HG03442 (cell line): ENCODE data around the gene UCK2.

Experiments used
- ATAC-seq: cut with Tn5 transposase; IDR thresholded peaks from one replicate; pipeline ENCODE4 v1.9.1; 2021; ENCODE audit warnings: mild to moderate bottlenecking, moderate library complexity; ENCODE audit not compliant: unreplicated experiment

The UCK2 gene

DNA sequence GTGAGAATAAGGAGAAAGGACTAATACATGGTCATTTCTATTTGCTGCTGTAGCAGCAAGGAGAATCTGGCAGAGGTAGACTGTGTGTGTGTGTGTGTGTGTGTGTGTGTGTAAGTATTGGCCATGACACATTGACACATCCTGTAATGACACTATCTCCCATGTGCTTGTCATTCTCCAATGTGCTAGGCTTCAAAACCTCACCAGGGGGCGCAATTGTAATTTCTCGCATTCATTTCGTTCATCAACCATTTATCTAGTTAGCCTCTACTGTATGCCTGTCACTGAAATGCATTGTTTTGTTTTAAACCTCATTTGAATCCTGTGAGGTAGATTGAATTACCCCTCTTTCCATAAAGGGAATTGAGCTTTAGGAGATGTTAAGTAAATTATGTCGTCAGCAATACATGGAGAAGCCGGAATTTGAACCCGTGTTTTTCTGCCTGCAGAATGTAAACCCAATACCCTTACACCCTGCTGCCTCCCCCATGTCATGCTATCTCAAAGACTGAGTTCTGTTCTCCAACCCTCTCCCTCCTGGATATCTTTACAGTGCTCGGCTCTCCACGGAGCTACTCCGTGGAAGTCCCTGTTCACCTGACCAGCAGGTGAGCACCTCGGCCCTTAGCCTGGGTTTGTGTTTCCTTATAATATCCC lies 100.8 kb downstream of the UCK2 start:
- peak; percentile 57 for ATAC-seq

DNA sequence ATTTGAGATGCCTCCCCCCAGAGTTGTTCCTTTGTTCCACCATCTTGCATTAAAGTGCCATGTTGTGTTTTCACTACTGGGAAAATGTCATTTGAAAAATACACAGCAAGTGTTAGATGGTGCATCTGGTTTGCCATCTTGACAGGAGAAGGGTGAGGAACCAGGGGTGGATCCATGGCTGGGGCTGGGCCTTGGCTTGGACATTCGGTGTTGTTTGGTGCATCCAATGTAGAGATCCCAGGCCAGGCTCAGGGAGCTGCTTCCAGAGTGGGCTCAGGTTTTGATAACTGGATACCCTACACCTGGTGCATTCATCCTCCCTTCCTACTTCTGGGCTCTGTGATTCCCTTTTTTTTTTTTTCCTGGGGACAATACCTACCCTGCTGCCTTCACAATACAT lies 103.5 kb downstream of the UCK2 start:
- no peak for ATAC-seq

DNA sequence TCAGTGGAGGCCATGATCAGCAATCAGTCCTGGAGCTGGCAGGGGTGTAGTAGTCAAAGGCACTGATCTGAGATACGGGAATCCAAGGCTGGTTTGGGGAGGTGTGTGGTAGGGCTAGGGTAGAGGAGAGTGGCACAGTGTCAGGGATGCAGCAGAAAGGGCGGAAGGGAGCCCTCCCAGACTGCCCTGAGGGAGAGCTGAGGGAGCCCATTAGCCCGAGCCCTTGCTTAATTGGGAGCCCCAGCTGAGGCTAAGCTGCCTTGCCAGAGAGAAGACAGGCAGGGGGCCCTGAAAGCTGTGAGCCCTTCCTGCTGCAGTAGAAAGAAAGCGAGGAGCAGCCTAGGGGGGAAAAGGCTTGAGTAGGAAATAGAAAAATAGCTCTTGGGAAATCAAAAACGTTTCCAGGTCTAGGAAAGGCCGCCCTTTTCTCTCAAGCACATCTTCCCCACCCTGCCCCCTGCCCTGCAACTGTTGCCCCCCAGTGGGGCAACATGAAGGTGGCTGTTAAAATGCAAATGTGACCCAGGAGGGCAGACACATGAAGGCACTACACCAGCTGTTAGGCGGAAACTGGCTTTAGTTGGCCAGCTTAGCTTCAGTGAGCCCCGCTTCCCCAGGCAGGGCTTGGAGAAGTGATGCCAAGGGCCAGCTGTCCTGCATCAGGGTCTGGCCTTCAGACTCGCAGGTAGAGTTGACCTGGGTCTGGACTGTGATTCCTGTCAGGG lies 106.2 kb downstream of the UCK2 start:
- ATAC-seq, result no peak

DNA sequence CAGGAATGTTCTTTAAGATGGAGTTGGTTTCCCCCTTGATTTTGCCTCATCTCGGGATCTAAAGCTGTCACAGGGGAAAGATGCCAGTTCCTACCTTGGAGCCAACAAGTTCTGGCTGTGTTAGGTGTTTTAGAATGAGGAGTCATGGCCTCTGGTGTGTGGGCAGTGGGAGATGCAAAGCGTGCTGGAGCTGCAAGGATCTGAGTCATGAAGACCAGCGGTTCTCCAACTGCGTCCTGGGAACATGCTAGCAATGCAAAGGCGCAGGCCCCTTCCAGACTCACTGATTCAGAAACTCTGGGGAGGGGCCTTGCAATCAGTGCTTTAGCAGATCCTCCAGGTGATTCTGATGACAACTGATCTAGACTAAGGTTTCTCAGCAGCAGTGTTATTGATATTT lies 109.1 kb downstream of the UCK2 start:
- no peak for ATAC-seq

DNA sequence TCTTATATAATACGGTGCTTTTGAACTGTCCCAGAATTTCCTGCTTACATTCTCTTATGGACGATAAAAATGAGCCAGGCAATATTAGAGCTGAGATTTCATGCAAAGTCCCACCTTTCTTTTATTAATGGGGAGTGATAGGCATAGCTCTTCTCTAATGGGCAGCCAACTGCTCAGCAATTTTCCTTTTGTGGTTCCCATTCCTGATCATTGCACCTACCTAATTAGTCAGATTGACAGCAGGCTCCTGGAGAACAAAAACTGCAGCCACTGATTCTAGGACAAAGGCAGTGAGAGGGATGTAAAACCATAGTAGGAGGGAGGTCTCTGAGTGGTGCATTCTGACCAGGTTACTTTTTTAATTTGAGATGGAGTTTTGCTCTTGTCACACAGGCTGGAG lies 110.4 kb downstream of the UCK2 start:
- ATAC-seq, result no peak

DNA sequence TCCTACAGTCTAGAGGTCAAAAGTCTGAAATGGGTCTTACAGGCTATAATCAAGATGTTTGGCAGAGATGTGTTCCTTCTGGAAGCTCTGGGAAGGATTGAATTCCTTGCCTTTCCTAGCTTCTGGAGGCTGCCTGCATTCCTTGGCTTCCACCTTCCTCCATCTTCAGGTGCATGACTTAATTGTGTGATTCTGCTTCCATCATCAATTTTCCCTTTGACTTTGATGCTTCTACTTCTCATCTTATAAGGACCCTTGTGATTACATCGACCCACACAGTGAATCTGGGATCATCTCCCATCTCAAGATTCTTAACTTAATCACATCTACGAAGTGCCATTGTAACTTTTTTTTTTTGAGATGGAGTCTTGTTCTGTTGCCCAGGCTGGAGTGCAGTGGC lies 111.4 kb downstream of the UCK2 start:
- no peak for ATAC-seq

DNA sequence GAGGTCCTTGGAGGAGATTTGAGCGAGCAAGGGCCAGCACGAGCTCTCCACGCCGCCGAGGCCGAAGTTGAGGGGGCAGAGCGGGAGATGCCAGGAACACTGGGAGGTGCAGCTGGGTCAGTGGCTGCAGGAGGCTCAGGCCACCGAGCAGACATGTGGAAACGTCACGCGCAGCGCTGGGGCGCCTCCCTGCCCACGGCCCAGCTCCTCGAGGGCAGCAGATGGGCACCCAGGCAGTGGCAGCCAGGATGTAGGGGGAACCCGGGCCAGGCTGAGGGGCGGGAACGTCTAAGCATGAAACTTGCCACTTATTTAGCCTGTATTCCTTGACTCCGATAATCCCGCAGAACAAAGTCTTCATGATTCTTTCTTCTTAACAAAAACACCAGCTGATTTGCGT lies 114.1 kb downstream of the UCK2 start:
- ATAC-seq, result no peak

DNA sequence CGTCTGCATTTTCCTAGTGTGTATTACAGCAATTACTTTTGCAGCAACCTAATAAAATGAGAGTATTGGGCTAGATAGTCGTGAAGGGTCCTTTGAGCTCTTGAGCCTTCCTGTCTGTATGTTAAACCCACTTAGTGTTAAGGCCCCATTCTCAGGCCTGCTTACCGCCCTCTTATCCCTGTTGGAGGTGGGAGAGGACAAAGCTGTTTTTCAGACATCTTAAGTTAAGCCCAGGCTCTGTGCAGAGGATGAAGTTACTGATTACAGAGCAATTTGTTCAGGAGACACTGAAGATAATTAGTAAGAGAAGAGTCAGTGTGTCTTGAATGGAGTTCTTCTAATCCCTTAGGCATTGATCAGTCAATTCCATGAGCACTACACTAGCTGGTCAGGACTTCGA lies 114.6 kb downstream of the UCK2 start:
- no peak for ATAC-seq

DNA sequence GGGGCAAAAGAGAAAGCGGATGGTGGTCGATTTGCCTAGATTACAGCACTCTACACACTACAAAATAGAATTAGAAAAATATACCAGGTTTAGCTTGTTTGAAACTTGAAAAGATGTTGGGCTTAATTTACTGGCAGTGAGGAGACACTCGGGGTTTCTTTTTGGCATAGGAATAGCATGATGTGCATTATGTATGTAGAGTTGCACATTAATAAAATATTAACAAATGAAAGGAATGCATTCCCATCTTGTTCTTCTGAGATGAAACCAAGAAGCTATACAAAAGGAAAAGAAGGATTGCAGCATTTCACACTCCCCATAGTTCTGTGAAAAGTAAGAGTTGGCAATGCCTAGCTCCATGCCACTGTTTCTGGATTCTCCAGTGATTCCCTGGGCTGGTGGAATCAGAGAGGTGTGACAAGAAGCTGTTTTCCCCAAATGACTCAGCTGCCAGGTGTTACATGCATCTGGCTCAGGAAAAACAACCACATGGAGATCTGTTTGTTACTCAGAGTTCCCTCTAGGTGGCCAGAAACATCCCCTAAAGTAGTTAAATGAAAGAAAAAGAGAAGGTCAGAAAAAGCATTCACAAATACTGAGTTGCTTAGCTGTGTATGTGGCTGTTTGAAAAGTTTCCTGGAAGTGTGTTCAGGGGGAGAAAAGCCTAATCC lies 115.6 kb downstream of the UCK2 start:
- ATAC-seq, result peak; percentile 57

DNA sequence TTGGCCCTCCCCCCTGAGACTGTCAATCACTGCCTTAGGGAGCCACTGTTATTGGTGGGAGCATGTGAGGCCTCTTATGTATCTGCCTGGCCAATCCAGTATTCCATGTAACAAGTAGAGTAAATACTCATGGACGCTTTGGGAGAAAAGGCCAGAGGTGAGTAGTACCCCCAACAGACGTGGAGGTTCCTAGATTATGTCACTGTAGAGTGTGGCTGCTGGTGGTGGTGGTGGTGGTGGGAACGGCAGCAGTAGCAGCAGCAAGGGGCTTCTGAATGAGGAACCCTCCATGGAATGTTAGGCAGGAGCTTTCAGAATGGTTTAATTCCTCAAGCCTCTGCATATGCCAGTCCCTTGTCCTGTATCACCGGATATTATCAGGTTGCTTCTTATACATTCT lies 118.5 kb downstream of the UCK2 start:
- ATAC-seq, result no peak

DNA sequence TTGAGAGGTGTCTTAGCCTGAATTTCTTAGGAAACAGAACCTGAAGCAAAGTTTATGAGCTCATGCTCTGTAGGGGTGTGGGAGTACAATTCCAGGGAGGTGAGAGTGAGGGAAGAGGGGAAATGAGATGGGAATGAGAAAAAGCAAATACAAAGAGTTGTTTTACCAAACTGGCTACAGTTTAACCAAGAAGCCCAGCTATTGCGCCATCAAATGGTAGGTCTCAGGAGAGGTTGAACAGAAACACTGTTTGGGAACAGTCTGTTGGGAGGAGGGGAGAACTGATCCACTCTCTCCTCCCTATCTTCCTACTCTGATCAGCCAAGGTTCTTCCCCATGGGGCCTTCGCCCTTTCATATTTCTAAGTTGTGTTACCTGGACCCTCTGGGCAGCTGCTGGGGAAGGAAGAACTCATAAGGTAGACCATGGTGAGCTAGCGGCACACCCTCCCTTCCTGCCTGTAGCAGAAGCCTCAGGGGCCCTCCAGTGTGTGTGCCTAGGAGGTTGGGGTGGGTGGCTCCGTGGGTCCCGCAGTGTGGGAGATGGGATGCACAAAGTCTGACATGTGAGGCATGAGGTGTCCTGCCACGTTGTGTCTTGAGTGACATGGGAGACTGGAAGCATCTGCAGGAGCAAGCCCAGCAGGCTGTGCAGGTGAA lies 120.5 kb downstream of the UCK2 start:
- ATAC-seq, result no peak

DNA sequence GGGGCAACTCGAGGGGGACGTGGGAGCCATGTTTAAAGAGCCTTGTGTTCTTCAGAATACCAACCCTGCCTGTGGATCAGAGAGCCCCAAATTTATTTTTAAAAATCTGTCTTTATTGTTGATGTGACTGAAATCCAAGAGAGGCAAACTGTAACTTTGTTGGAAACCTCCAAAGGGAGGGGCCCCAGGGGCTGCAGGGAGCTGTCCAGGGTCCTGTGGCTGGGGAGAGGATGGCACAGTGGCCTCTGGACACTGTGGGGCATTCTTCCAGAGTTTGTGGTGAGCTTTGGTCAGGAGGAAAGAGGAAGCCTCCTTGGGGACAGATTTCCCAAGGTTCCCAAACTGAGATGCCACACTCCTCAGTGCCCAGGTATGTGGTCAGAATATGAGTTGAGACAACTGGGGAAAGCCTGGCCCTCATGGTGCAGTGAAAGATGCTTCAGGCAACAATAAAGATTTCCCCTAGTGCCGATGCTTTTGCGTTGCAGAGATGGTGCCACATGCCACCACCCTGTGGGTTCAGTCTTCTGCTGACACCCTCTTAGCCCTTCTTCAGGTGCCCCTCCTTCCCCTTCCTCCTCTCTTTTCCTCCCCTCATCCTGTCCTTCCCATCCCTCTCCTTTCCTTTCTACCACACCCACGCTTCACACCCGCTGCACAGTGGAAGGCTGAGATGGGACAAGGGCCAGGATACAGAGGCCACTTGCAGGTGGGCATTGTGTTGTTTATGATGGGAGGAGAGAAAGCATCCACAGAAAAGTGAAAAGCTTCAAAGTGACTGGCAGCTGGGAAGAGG lies 122.1 kb downstream of the UCK2 start:
- no peak for ATAC-seq

DNA sequence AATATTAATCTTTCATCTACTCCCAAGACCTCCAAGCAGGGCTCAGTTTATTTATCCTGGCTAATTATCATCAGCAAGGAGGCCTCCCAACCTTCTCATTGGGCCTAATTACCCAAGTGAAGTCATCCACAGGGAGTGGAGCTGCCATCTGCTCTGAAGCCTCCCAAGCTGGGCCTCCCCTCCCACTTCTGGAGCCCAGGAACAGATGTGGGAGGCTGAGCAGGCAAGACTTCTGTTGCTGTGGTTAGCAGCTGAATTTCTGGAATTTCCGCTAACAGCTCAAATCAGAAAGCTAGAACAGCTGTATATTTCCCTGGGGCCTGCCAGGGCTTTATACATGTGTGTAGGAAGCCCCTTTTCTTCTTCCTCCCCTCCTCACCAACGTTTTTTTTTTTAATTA lies 127.5 kb downstream of the UCK2 start:
- ATAC-seq, result no peak

DNA sequence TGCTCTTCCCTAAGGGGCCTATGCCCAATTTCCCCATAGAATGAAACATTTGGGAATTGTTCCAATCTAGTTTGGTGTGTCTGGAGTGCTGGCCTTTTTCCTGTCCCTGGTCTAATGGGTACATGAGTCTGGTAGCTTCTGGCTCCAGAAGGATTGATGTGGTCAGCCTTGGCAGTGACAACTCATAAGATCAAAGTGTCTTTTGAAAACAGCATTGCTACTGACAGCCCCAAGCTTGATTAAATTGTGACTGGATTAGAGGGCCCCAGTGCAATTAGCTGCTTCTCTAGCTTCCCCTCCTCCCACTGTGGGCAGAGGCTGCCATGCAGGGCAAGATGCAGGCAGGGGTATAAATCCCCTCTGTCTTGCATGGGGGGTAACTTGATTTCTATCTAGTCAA lies 130.9 kb downstream of the UCK2 start:
- no peak for ATAC-seq

DNA sequence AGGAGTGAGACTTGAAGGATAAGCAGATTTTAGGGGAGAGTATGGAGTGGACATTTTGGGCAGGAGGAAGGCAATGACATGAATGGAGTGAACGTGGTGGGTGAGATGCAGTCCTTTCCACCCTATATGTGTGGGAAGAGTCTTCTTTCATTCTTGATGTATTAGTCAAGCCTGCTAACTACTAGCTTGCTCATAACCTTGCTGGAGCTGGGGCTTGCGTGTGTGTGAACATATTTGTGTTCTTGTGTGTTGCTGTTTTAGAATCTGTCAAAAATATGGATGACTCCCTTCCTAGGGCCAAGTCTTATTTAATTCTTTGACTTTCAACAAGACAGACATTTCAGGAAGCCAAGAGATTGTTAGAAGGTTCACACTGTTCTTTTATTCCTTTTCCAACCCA lies 132.7 kb downstream of the UCK2 start:
- ATAC-seq, result no peak

DNA sequence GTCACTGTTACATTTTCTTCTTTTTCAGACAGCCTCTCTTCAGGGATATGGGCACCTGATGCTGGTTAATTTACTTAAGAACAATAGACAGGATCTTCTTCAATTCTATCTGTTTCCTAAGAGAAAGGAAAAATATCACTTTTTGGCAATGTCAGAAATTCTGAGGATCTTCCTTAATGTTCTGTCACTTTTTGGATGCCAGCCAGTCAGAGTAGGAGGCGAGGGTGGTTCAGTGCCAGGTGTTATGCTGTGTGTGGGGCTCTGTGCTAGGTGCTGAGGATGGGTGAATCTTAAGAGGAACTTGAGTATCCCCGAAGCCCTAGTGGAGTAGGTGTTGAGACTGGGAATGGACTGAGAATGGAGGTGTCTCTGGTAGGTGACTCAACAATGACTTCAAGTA lies 133.5 kb downstream of the UCK2 start:
- no peak for ATAC-seq
